Liver (tissue), 3 donors: ENCODE data around the gene PROCA1.

ENCODE experiments used
- ATF3 ChIP-seq: IDR thresholded peaks from 2 replicates; pipeline ENCODE4 v1.6.1; 2016; ENCODE audit warnings: antibody characterized with exemption
- CTCF ChIP-seq: fragments of 150-350 bp; IDR thresholded peaks from 2 replicates; pipeline ENCODE4 v1.5.1; 2017; ENCODE audit warnings: improper control_type of control experiment, low read depth, low read length; ENCODE audit not compliant: missing input control
- MAX ChIP-seq: IDR thresholded peaks from 2 replicates; pipeline ENCODE4 v1.6.1; 2016; ENCODE audit warnings: antibody characterized with exemption
- RAD21 ChIP-seq, 2 donors: IDR thresholded peaks; 2 replicates each; pipeline ENCODE4 v1.6.1; 2016; ENCODE audit warnings: antibody characterized with exemption in 2 of 2, mild to moderate bottlenecking in 2 of 2
- ZBTB33 ChIP-seq: IDR thresholded peaks from 2 replicates; pipeline ENCODE4 v1.6.1; 2016; ENCODE audit warnings: antibody characterized with exemption
- donor health status: healthy.
- donor health status: healthy.

GRCh38 chr17:28686296-28686695 lies 25.4 kb downstream of the PROCA1 start:
- TF ChIP-seq CTCF (no peak), ATF3 (no peak), ZBTB33 (no peak), RAD21 (IDR thresholded peaks at IDR 0.05) (no peak), MAX (no peak)
